CD1c-positive myeloid dendritic cell (primary cell): Measurements from ENCODE around the gene CALN1.
"Not testable (repeated sequence)": the region's sequence is repeated elsewhere in the genome, so short reads cannot be mapped to it uniquely, and the experiment has no call there.

Experiments used
- DNase-seq: peaks from one replicate; pipeline ENCODE4 v3.0.0-alpha.2; 2016; ENCODE audit errors: extremely low spot score

CALN1 gene

GRCh38 chr7:72412121-72412618 is at the start of gene CALN1:
Gene CALN1, minus strand, starts transcription at chr7:72412338.
- not testable (repeated sequence) for DNase-seq

GRCh38 chr7:72453471-72453870 is 41.3 kb upstream of the CALN1 start:
- no peak for DNase-seq

GRCh38 chr7:72447465-72448204 is 35.5 kb upstream of the CALN1 start:
- DNase-seq, result no peak

GRCh38 chr7:72446591-72447462 is 34.7 kb upstream of the CALN1 start:
- DNase-seq, result no peak

GRCh38 chr7:72446131-72446530 is 34.0 kb upstream of the CALN1 start:
- no peak for DNase-seq

GRCh38 chr7:72445580-72445979 is 33.4 kb upstream of the CALN1 start:
- DNase-seq, result no peak

- DNase-seq, result no peak
Measured at GRCh38 chr7:72445075-72445474, 32.9 kb upstream of the CALN1 start.

GRCh38 chr7:72444026-72444776 is 32.1 kb upstream of the CALN1 start:
- DNase-seq, result peak; percentile 47

GRCh38 chr7:72441791-72442190 is 29.7 kb upstream of the CALN1 start:
- DNase-seq, result no peak

- no peak for DNase-seq
Measured at GRCh38 chr7:72438491-72438890, 26.4 kb upstream of the CALN1 start.

GRCh38 chr7:72437610-72438009 is 25.5 kb upstream of the CALN1 start:
- no peak for DNase-seq

- DNase-seq, result no peak
Measured at GRCh38 chr7:72437061-72437585, 25.0 kb upstream of the CALN1 start.

GRCh38 chr7:72435925-72436480 is 23.9 kb upstream of the CALN1 start:
- no peak for DNase-seq

- no peak for DNase-seq
Measured at GRCh38 chr7:72435366-72435765, 23.2 kb upstream of the CALN1 start.

- DNase-seq, result no peak
Measured at GRCh38 chr7:72430531-72430930, 18.4 kb upstream of the CALN1 start.

GRCh38 chr7:72429316-72429715 is 17.2 kb upstream of the CALN1 start:
- no peak for DNase-seq

GRCh38 chr7:72416846-72417245 is 4.7 kb upstream of the CALN1 start:
- DNase-seq, result no peak

- DNase-seq, result no peak
Measured at GRCh38 chr7:72415586-72415985, 3.4 kb upstream of the CALN1 start.

GRCh38 chr7:72413886-72414285 is 1.7 kb upstream of the CALN1 start:
- no peak for DNase-seq

- no peak for DNase-seq
Measured at GRCh38 chr7:72413290-72413689, 1.2 kb upstream of the CALN1 start.

GRCh38 chr7:72411419-72411818 is 719 bp downstream of the CALN1 start:
- DNase-seq, result no peak

- no peak for DNase-seq
Measured at GRCh38 chr7:72409638-72410015, 2.5 kb downstream of the CALN1 start.
